ENCODE data around the gene CPNE1.

Gene CPNE1

GRCh38 chr20:35601990-35602389 lies 62.7 kb downstream of the CPNE1 start:
- peaks cover 11 to 12% of the 10 kb centered on the region in 2 experiments for H3K4me1 ChIP-seq (ENCODE audit: control insufficient read depth in 1 of 2, insufficient read depth in 2 of 2, low read length in 2 of 2)
- no peaks in the 10 kb centered on the region for H3K79me2 ChIP-seq (ENCODE audit: control insufficient read depth, insufficient read depth, low read length, poor library complexity)
- DNase-seq: no peak
- H3K9me3 ChIP-seq (ENCODE audit: insufficient read depth, low read depth, low read length): peaks cover 5% of the 10 kb centered on the region
- H2AK5ac ChIP-seq (ENCODE audit: low read length): no peak overlapping the region
- no peak overlapping the region for H3K4ac ChIP-seq (ENCODE audit: low read depth, low read length)
- H3K27ac ChIP-seq (ENCODE audit: low read depth, low read length): no peak overlapping the region
- H4K8ac ChIP-seq (ENCODE audit: low read depth, low read length): no peak overlapping the region
- H3K36me3 ChIP-seq (ENCODE audit: control insufficient read depth in 1 of 2, insufficient read depth in 2 of 2, low read length in 2 of 2): no peaks in the 10 kb centered on the region
- peak overlapping the region; percentile 75 for H3K4me2 ChIP-seq (ENCODE audit: low read length)
- peak overlapping the region; percentile 66 for H2AFZ ChIP-seq (ENCODE audit: insufficient read depth, low read length, poor library complexity)
- no peak overlapping the region for H3K14ac ChIP-seq (ENCODE audit: low read length)
- WGBS (ENCODE audit: extremely low coverage, insufficient coverage, insufficient read length): no CpG with 5 or more reads among the region's 30 CpGs
- no peak overlapping the region for H2BK12ac ChIP-seq (ENCODE audit: low read length)
- peaks cover 25% of the 10 kb centered on the region for H3K27me3 ChIP-seq (ENCODE audit: insufficient read depth, low read length)
- no peak overlapping the region for H3K23ac ChIP-seq (ENCODE audit: low read length)
- H2BK5ac ChIP-seq (ENCODE audit: low read depth, low read length, poor library complexity): no peak overlapping the region
- H3K18ac ChIP-seq (ENCODE audit: low read length): no peak overlapping the region
- no peaks in the 10 kb centered on the region for H3K79me1 ChIP-seq (ENCODE audit: low read length)
- no peak overlapping the region for H3K4me3 ChIP-seq (ENCODE audit: low read depth, low read length)
- H2BK120ac ChIP-seq (ENCODE audit: insufficient read depth, low read length, poor library complexity): no peak overlapping the region
- H4K12ac ChIP-seq (ENCODE audit: low read depth, low read length): no peak overlapping the region
- no peak overlapping the region for H4K91ac ChIP-seq (ENCODE audit: low read depth, low read length)
- no peak overlapping the region for H3K9ac ChIP-seq (ENCODE audit: low read length)

- WGBS (ENCODE audit: extremely low coverage, insufficient coverage, insufficient read length): no CpG with 5 or more reads among the region's 103 CpGs
- Histone ChIP-seq H3K79me1 (ENCODE audit: low read length) (no peaks in the 10 kb centered on the region), H4K91ac (ENCODE audit: low read depth, low read length) (no peak overlapping the region), H2AFZ (ENCODE audit: insufficient read depth, low read length, poor library complexity) (peak overlapping the region; percentile 66), H4K8ac (ENCODE audit: low read depth, low read length) (no peak overlapping the region), H3K14ac (ENCODE audit: low read length) (no peak overlapping the region), H2BK5ac (ENCODE audit: low read depth, low read length, poor library complexity) (no peak overlapping the region), H3K79me2 (ENCODE audit: control insufficient read depth, insufficient read depth, low read length, poor library complexity) (no peaks in the 10 kb centered on the region), H3K27ac (ENCODE audit: low read depth, low read length) (no peak overlapping the region), H2BK120ac (ENCODE audit: insufficient read depth, low read length, poor library complexity) (no peak overlapping the region), H3K36me3 (ENCODE audit: control insufficient read depth in 1 of 2, insufficient read depth in 2 of 2, low read length in 2 of 2) (no peaks in the 10 kb centered on the region), H3K4me2 (ENCODE audit: low read length) (peak overlapping the region; percentile 75), H3K23ac (ENCODE audit: low read length) (no peak overlapping the region), H3K9me3 (ENCODE audit: insufficient read depth, low read depth, low read length) (peaks cover 5% of the 10 kb centered on the region), H3K4me1 (ENCODE audit: control insufficient read depth in 1 of 2, insufficient read depth in 2 of 2, low read length in 2 of 2) (peaks cover 9 to 11% of the 10 kb centered on the region in 2 experiments), H2BK12ac (ENCODE audit: low read length) (no peak overlapping the region), H2AK5ac (ENCODE audit: low read length) (no peak overlapping the region), H3K4ac (ENCODE audit: low read depth, low read length) (no peak overlapping the region), H3K27me3 (ENCODE audit: insufficient read depth, low read length) (peaks cover 25% of the 10 kb centered on the region), H3K18ac (ENCODE audit: low read length) (no peak overlapping the region), H4K12ac (ENCODE audit: low read depth, low read length) (no peak overlapping the region), H3K9ac (ENCODE audit: low read length) (no peak overlapping the region), H3K4me3 (ENCODE audit: low read depth, low read length) (peak overlapping the region; percentile 49)
- DNase-seq: peak; percentile 67 to 68
Observed at GRCh38 chr20:35600993-35601973, 63.4 kb downstream of the CPNE1 start.

- Histone ChIP-seq H3K79me1 (ENCODE audit: low read length) (no peaks in the 10 kb centered on the region), H3K79me2 (ENCODE audit: control insufficient read depth, insufficient read depth, low read length, poor library complexity) (no peaks in the 10 kb centered on the region), H3K4me1 (ENCODE audit: control insufficient read depth in 1 of 2, insufficient read depth in 2 of 2, low read length in 2 of 2) (peaks cover 9 to 11% of the 10 kb centered on the region in 2 experiments), H3K4me2 (ENCODE audit: low read length) (peak overlapping the region; percentile 75), H2AK5ac (ENCODE audit: low read length) (no peak overlapping the region), H2BK12ac (ENCODE audit: low read length) (no peak overlapping the region), H2BK120ac (ENCODE audit: insufficient read depth, low read length, poor library complexity) (no peak overlapping the region), H4K91ac (ENCODE audit: low read depth, low read length) (no peak overlapping the region), H4K8ac (ENCODE audit: low read depth, low read length) (no peak overlapping the region), H3K9ac (ENCODE audit: low read length) (no peak overlapping the region), H2BK5ac (ENCODE audit: low read depth, low read length, poor library complexity) (no peak overlapping the region), H3K4ac (ENCODE audit: low read depth, low read length) (no peak overlapping the region), H4K12ac (ENCODE audit: low read depth, low read length) (no peak overlapping the region), H3K9me3 (ENCODE audit: insufficient read depth, low read depth, low read length) (peaks cover 5% of the 10 kb centered on the region), H3K27ac (ENCODE audit: low read depth, low read length) (no peak overlapping the region), H3K36me3 (ENCODE audit: control insufficient read depth in 1 of 2, insufficient read depth in 2 of 2, low read length in 2 of 2) (no peaks in the 10 kb centered on the region), H3K27me3 (ENCODE audit: insufficient read depth, low read length) (peaks cover 25% of the 10 kb centered on the region), H3K14ac (ENCODE audit: low read length) (no peak overlapping the region), H3K18ac (ENCODE audit: low read length) (no peak overlapping the region), H3K23ac (ENCODE audit: low read length) (no peak overlapping the region), H2AFZ (ENCODE audit: insufficient read depth, low read length, poor library complexity) (no peak overlapping the region), H3K4me3 (ENCODE audit: low read depth, low read length) (peak overlapping the region; percentile 49)
- no CpG with 5 or more reads among the region's 34 CpGs for WGBS (ENCODE audit: extremely low coverage, insufficient coverage, insufficient read length)
- no peak for DNase-seq
Observed at GRCh38 chr20:35600176-35600992, 64.3 kb downstream of the CPNE1 start.

- Histone ChIP-seq H3K9ac (ENCODE audit: low read length) (no peak overlapping the region), H4K12ac (ENCODE audit: low read depth, low read length) (no peak overlapping the region), H2BK120ac (ENCODE audit: insufficient read depth, low read length, poor library complexity) (no peak overlapping the region), H3K79me2 (ENCODE audit: control insufficient read depth, insufficient read depth, low read length, poor library complexity) (no peaks in the 10 kb centered on the region), H2AFZ (ENCODE audit: insufficient read depth, low read length, poor library complexity) (no peak overlapping the region), H3K23ac (ENCODE audit: low read length) (no peak overlapping the region), H3K9me3 (ENCODE audit: insufficient read depth, low read depth, low read length) (peaks cover 5% of the 10 kb centered on the region), H3K27ac (ENCODE audit: low read depth, low read length) (no peak overlapping the region), H3K36me3 (ENCODE audit: control insufficient read depth in 1 of 2, insufficient read depth in 2 of 2, low read length in 2 of 2) (no peaks in the 10 kb centered on the region), H2AK5ac (ENCODE audit: low read length) (no peak overlapping the region), H3K4ac (ENCODE audit: low read depth, low read length) (no peak overlapping the region), H3K14ac (ENCODE audit: low read length) (no peak overlapping the region), H3K4me2 (ENCODE audit: low read length) (no peak overlapping the region), H2BK12ac (ENCODE audit: low read length) (no peak overlapping the region), H3K4me3 (ENCODE audit: low read depth, low read length) (no peak overlapping the region), H3K18ac (ENCODE audit: low read length) (no peak overlapping the region), H2BK5ac (ENCODE audit: low read depth, low read length, poor library complexity) (no peak overlapping the region), H4K8ac (ENCODE audit: low read depth, low read length) (no peak overlapping the region), H3K27me3 (ENCODE audit: insufficient read depth, low read length) (peaks cover 25% of the 10 kb centered on the region), H3K4me1 (ENCODE audit: control insufficient read depth in 1 of 2, insufficient read depth in 2 of 2, low read length in 2 of 2) (peaks cover 9 to 11% of the 10 kb centered on the region in 2 experiments), H4K91ac (ENCODE audit: low read depth, low read length) (no peak overlapping the region), H3K79me1 (ENCODE audit: low read length) (no peaks in the 10 kb centered on the region)
- WGBS (ENCODE audit: extremely low coverage, insufficient coverage, insufficient read length): no CpG with 5 or more reads among the region's 9 CpGs
- DNase-seq: no peak
Observed at GRCh38 chr20:35599776-35600120, 65.0 kb downstream of the CPNE1 start.

Measured in trophoblast cell (in vitro differentiated cells and primary cell).